ENCODE results near the gene NUDT16L1.
A peak's percentile ranks its signal among the peaks of the same experiment; 100 is the strongest.

NUDT16L1 gene

DNA sequence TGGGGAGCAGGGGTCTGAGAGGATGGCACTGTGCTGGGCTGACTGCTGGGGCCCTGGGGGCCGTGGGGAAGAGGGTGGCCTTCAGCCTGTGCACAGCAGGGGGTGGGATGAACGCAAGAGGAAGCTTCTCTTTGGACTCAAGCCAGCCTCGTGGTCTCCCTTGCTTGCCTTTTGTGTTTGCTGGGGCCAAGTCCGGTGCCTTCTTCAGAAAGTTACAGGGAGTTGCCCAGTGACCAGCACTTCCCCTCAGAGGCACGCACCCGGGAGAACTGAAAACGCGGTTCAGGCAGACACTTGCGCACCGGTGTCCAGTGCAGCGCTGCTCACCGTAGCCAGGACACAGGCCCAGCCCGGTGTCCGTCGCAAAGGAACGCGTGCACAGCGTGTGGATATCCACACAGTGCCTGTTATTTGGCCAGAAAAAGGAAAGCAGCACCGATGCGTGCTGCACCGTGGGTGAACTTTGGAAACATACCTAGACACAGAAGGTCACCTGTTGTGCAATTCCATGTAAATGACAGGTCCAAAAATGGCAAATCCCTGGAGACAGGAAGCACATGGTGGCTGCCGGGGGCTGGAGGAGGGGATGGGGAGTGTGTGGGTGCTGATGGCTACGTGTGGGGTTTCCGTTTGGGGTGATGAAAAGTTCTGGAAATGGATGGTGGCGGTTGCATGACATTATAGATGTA is 29.4 kb upstream of the NUDT16L1 start:
- no peak for DNase-seq (ENCODE audit: extremely low read depth in 1 of 2, low read depth in 1 of 2)

DNA sequence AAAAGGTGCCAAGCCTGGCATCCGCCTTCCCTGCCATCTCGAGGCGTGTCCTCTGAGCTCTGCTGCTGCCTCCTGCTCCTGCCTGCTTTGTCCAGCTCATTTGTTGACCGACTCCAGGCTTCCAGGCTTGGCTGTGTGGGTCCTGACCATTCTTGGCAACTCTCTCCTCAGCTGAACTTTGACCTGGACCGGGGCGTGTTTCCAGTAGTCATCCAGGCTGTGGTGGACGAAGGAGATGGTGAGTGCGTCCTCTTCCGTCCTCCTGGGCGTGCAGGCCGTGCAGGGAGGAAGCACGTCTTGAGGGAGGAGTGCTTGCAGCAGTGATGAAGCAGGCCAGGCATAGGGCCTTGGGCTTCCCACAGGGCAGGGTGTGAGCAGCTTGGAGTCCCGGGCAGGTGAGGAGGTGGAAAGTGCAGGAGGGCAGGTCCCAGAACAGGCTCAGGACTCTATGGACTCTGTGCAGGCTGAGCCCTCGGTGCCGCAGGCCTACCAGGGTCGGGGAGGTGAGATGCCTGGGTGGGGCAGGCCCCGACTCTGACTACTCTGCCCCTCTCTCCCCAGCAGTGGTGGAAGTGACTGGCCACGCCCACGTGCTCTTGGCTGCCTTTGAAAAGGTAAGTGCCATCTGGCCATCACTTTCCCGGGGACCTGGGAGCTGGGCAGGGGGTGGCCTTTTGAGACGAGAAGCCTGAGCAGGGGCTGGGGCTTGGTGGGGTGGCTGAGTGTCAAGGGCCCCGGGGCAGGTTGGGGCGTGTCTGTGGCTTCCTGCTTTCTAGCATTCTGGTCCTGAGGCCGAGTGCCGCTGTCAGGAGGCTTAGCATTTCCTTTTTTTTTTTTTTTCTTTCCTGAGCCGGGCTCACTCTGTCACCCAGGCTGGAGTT is 28.6 kb upstream of the NUDT16L1 start:
- DNase-seq (ENCODE audit: extremely low read depth in 1 of 2, low read depth in 1 of 2) = peak in 1 of 2 donors; percentile 37

DNA sequence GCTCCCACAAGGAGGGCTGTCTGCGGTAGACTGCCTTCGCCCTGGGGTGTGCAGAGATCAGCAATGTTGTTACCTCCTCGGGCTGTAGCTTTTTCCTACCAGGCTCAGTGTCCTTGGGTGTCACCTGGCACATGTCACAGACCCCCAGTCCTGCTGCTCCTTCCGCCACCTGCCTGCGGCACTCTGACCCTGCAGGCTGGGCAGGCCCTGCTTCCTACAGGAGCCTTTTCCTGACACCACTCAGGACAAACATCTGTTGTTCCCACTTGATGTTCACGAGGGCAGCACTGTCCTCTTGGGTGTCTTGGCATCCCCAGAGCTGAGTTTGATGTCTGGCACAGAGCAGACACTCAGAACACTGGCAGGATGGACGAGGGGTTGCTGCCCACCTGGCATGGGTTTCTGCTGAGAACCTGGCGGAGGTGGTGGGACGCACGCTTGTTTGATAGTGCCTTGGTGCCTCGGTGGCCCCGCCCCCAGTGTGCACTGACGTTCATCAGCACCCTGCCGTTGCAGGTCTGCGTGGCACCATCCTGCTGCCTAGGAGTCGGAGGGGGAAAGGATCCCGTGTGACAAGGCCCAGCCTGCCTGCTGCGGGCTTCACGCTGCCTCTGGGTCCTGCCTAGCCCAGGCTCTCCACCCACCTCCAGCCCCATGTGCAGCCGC is 26.7 kb upstream of the NUDT16L1 start:
- DNase-seq (ENCODE audit: extremely low read depth in 1 of 2, low read depth in 1 of 2) = no peak

DNA sequence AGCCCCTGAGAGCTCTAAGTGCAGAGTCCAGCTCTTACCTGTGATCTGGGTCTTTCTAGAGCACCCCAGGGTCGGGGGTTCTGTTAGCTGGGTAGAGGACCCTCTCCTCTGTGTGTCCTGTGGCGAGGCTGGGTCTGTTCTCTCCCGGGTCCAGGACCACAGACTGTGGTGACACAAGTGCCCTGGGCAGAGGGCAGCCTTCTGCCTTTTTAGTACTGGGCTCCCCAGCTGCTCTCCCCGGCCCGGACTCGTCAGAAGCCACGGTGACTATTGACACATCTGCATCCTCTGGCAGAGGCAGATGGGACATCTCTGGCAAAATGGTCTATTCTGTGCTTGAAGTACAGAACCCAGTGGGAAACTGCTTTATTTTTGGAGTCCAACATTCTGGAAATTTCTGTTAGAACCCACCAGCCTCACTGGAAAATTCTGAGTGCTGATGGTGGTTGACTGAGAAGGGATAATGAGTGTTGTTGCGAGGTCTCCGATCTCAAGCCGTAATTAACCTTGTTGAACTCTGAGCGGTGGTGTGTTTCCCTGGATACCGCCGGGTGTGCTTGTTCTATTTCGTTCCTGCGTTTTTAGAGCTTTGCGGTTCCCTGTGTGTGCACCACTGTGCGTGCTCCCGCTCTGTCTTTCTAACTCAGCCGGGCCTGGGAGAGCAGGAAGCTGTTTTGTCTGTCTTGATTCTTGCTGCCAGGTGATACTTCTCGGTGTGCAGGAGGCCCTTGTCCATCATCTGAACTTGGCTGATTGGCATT is 26.0 kb upstream of the NUDT16L1 start:
- no peak for DNase-seq (ENCODE audit: extremely low read depth in 1 of 2, low read depth in 1 of 2)

DNA sequence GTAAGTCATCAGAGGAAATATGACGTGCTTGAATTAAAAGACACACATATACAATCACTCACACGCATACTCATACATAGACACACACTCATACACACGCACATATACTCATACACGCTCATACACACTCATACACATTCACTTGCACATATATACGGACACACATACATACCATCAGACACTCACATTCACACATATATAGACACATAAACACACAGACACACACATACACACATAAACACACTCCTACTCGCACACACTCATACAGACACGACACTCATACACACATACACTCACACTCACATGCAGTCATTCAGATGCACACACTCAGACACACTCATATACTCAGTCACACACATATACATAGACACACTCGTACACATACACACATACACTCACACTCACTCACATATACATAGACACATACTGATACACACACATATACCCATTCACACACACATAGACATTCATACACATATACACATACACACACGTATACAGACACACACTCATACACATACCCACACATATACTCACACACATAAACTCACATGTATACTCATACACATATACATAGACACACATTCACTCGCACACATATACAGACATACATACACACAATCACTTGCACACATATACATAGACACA is 24.9 kb upstream of the NUDT16L1 start:
- DNase-seq (ENCODE audit: extremely low read depth in 1 of 2, low read depth in 1 of 2) = no peak

DNA sequence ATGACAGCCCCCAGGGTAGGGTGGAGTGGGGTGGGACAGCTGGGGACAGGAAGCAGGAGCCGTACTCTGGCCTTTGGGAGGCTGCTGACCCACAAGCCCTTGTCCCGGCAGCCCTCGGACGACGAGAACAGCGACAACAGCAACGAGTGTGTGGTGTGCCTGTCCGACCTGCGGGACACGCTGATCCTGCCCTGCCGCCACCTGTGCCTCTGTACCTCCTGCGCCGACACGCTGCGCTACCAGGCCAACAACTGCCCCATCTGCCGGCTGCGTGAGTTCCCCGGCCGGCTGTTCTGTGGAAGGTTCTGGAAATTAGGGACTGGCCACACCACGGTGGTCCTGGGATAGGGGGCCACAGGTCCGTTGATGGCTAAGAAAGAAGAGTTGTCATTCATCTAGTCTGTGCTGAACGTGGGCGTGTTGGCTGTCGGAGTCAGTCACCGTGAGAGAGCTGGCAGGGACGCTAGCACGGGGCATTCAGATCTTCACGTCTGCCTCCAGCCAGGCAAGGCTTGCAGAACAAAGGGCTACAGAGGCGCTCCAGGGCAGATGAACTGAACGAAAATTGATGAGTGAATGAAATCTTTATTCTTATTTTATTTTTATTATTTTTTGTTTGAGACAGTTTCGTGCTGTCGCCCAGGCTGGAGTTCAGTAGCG is 19.8 kb upstream of the NUDT16L1 start:
- DNase-seq (ENCODE audit: extremely low read depth in 1 of 2, low read depth in 1 of 2) = no peak

DNA sequence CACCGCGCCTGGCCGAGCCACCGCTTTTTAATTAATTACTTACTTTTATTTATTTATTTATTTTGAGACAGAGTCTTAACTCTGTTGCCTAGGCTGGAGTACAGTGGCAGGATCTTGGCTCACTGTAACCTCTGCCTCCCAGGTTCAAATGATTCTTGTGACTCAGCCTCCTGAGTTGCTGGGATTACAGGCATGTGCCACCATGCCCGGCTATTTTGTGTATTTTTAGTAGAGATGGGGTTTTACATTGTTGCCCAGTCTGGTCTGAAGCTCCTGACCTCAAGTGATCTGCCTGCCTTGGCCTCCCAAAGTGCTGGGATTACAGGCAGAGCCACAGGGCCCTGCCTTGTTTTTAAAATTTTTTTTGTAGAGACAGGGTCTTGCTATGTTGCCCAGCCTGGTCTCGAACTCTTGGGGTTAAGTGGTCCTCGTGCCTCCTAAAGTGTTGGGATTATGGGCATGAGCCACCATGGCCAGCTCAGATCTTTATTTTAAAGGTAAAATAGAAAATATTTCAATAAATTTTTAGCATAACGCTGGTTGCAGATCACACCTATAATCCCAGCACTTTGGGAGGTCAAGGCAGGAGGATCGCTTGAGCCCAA is 18.3 kb upstream of the NUDT16L1 start:
- no peak for DNase-seq (ENCODE audit: extremely low read depth in 1 of 2, low read depth in 1 of 2)

DNA sequence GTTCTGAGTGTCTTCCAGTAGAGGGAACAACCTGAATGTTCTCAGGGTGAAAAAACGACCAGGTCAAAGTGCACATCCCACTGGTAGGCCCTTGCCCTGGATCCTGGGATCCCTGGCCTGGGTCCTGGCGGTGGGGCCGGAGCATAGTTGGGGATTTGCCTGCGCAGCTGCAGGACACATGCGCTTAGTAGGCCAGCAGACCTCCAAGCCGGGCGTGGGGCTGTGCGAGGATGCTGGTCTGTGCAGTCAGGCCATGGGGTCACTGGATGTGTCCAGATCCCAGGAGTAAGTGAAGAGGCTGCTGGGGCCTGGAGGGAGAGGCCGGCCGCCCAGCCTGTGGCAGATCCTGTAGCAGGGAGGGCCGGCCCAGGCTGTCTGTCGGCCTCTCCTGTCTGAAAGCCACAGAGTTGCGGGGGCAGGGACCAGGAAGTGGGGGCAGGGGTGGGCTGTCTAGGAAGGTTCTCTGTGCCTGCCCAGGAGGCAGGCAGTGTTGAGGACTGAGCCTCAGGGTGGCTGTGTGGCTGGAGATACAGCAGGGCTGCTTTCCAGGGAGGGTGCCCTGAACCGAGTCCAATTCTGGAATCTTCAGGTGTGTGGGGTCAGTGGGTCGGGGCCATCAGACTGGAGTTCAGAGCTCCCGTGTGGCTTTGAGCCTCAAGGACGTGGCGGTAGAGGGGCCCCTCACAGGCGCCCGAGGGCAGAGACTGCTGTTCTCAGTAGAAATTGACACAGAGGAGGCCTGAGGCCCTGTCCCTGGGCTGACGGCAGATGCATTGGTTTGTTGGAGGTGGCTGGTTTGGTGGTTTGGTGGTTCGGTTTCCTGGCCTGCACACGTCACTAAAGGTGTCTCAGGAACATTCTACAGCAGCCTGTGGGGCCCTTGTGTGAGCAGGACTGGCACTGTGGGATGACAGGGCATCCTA is 17.2 kb upstream of the NUDT16L1 start:
- peak; percentile 32 to 49 for DNase-seq (ENCODE audit: extremely low read depth in 1 of 2, low read depth in 1 of 2)

DNA sequence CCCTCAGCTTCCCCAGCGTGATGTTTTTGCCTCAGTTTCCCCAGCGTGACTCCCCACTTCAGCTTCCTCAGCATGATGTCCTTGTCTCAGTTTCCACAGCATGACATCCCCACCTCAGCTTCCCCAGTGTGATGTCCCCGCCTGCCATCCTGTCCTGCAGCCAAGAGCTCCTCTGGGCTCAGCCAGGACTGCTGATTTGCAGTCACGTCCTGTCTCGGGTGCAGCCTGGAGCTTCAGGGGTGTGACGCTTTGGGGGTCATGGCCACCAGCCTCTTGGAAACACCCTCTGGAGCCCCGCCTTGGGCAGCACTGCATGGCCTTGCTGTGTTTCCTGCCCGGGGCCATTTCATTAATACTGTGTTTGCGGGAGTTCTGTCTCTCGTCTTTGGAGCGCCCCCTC is 16.5 kb upstream of the NUDT16L1 start:
- no peak for DNase-seq (ENCODE audit: extremely low read depth in 1 of 2, low read depth in 1 of 2)

DNA sequence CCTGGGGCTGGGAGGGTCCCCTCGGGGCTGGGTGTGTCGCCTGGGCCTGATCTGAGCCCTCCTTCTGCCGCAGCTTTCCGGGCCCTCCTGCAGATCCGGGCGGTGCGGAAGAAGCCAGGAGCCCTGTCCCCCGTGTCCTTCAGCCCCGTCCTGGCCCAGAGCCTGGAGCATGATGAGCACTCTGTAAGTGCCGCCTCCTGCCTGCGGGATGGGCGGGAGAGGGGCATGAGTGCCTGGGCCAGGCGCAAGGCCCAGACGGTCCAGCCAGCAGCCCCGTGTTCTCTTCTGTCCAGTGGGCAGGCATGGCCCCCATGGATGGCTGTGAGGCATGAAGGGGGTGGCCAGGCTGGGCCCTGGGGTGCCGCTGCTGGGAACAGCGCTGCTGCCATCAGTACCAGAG is 16.0 kb upstream of the NUDT16L1 start:
- DNase-seq (ENCODE audit: extremely low read depth in 1 of 2, low read depth in 1 of 2) = no peak

DNA sequence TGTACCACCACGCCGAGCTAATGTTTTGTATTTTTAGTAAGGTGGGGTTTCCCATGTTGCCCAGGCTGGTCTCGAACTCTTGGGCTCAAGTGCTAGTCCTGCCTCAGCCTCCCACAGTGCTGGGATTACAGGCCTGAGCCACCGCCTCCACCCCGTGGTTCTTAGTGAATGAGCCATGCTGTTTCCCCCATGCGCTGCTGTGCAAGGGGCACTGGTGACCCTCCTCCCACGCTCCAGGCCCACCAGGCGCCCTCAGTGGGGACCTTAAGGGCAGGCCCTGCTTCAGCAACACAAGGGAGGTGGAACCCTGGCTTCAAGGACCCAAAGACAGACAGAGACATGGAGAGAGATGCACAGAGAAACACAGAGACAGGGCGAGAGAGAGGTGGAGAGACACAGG is 15.4 kb upstream of the NUDT16L1 start:
- DNase-seq (ENCODE audit: extremely low read depth in 1 of 2, low read depth in 1 of 2) = no peak

DNA sequence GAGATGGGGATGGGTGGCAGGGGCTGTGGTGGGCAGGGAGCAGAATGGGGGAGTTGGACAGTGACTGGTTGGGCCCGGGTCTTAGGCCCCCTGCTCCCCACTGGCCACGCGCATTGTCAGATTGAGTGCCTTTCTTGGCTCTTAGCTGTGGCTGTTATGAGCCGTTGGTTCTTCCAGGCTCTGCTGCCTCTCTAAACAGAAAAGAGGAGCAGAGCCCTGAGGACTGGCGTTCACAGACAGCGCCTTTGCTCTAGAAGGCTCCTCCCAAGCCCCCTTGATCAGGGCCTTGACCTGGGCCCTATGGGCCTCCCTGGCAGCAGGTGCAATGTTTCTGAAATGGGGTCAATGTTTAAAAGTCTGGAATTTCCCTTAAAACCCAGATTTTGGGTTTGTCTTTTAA is 14.8 kb upstream of the NUDT16L1 start:
- DNase-seq (ENCODE audit: extremely low read depth in 1 of 2, low read depth in 1 of 2) = no peak

DNA sequence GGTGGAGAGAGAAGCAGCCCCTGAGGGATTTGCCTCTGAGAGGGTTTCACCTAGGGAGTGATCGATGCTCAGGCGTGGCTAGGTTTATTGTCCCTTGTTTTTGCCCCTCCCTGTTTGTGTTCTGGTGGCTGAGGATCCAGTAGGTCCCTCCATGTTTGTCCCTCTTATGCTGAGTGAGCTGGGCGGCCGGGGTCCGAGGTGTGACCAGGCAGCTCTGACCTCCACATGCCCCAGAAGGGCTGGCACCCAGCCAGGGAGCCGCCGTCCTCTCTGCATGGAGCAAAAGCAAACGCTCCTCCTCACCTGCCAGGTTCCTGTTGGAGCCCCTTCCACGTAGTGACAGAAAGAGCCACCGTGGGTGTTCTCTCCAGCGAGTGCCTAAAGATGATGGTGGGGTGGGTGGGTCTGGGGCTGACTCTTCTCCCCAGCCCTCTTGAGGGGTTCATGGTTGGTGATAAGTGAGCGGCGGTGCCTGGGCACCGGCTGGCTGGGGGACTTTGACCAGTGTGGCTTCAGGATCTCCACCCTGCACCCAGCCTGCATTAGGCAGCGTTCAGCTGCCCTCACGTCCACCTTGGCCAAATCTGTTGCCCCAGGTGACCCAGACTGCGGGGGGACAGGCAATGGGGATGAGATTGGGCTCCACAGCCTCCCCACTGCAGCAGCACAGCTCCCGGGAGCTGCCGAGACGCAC is 14.1 kb upstream of the NUDT16L1 start:
- DNase-seq (ENCODE audit: extremely low read depth in 1 of 2, low read depth in 1 of 2) = no peak

DNA sequence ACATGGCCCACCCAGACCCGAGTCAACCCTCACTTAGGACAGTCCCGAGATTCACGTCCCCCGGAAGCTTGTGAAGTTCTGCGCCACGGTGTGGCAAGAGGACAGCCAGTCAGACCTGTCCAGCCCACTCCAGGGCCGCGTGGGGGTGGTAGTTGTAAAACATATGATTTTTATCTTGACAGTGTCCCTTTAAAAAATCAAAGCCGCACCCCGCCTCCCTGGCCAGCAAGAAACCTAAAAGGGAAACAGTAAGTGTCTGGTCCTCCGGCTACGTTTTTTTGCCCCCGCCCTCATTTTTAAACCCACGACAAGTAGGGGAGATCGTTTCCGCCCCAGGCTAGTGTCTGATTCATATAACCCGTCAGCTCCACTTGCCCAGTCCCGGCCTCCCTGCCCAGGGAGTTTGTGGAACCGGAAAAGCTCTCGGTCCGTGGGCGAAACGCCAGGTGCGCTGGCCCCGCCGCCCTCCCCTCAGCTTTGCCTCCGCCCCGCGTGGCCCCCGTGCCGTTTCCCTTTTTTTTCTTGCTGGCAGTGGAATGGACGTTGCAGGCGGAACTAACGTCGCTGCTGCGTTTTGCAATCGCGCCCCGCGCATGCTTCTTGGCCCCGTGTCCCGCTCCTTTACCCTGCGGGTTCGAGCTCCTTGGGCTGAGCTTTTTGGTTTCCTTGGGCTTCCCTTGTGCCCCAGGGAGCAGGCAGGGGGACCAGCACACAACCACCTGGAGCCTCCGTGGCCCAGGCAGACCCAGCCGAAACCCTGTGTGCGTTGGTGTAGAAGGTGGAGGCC is 13.3 kb upstream of the NUDT16L1 start:
- DNase-seq (ENCODE audit: extremely low read depth in 1 of 2, low read depth in 1 of 2) = no peak

DNA sequence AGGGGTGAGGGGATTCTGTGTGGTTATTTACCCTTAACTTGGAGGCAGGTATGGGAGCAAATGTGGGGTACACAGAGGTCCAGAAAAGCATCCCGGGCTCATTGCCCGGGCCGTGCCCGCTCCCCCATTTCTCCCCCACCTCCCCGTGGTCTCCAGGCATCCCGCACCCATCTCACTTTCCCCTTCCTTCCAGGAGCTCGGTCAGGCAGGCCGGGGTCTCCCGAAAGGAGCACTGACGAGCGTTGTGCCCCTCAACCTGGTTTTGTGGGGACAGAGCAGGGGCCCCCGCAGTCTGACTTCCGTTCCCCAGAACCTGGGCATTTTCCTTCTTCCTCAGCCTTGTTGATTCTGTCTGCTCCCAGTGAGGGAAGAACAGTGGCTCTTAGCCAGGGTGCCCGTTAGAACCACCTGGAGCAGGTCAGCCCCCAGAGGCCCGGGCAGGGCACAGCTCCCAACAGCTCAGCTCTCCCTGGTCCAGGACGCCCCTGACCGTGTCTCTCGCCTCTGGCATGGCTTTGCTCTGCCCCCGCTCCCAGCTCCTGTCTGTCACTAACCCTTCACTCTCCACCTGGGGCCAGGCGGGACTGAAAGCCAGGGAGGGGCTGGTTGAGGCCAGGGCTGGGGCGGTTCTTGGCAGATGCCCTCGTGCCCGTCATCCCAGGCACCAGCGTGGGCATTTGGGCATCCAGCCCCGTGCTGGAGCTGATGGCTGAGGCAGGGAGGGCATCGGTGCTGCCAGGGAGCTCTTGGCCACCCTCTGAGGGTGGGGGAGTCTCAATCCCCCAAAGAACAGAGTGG is 12.5 kb upstream of the NUDT16L1 start:
- no peak for DNase-seq (ENCODE audit: extremely low read depth in 1 of 2, low read depth in 1 of 2)

DNA sequence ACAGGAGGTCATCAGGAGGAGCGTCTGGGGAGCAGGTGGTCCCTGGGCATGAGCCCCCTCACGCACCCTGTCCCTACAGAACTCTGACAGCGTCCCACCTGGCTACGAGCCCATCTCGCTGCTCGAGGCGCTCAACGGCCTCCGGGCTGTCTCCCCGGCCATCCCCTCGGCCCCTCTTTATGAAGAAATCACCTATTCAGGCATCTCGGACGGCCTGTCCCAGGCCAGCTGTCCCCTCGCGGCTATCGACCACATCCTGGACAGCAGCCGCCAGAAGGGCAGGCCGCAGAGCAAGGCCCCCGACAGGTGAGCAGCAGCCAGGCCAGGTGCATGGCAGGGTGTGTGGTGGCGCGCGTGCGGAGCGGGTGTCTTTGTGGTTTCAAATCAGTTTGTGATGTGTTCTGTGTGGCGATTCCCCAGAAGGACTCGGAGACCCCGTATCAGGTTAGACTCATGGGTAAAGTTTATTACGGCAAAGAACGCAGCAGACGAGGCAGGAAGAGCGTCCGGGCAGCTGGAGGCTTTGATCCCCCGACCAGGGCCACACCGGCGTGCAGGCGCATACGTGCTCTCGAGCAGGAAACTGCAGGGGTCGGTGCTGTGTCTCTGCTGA is 11.8 kb upstream of the NUDT16L1 start:
- DNase-seq (ENCODE audit: extremely low read depth in 1 of 2, low read depth in 1 of 2) = no peak
